IPS-20b (cell line): ENCODE results near the gene HDAC7.

ENCODE experiments used
- H3K27ac ChIP-seq: one replicate; pipeline ENCODE4 v1.5.1; 2013; ENCODE audit warnings: low read length
- H3K27me3 ChIP-seq: 2 replicates; pipeline ENCODE4 v1.6.1; 2013; ENCODE audit warnings: mild to moderate bottlenecking, low read length, inconsistent platforms; ENCODE audit not compliant: insufficient read depth
- H3K36me3 ChIP-seq: 2 replicates; pipeline ENCODE4 v1.6.1; 2013; ENCODE audit warnings: low read depth, mild to moderate bottlenecking, inconsistent platforms, low read length, moderate library complexity; ENCODE audit not compliant: insufficient read depth
- H3K4me1 ChIP-seq: 2 replicates; pipeline ENCODE4 v1.6.1; 2013; ENCODE audit warnings: mild to moderate bottlenecking, control low read depth, inconsistent platforms, low read length, moderate library complexity; ENCODE audit not compliant: insufficient read depth
- H3K4me3 ChIP-seq: 2 replicates; pipeline ENCODE4 v1.5.1; 2013; ENCODE audit warnings: mild to moderate bottlenecking, low read length, inconsistent platforms
- H3K9ac ChIP-seq: 2 replicates; pipeline ENCODE4 v1.6.1; 2013; ENCODE audit warnings: low read depth, mild to moderate bottlenecking, inconsistent platforms, low read length, moderate library complexity
- H3K9me3 ChIP-seq: 2 replicates; pipeline ENCODE4 v1.6.1; 2013; ENCODE audit warnings: mild to moderate bottlenecking, low read depth, low read length, inconsistent platforms; ENCODE audit not compliant: insufficient read depth

HDAC7 gene

GRCh38 chr12:47858511-47859266, 39.0 kb upstream of the HDAC7 start:
- no peak overlapping the region for H3K4me3 ChIP-seq
- no peak overlapping the region for H3K27ac ChIP-seq

GRCh38 chr12:47856721-47857575, 37.2 kb upstream of the HDAC7 start:
- H3K36me3 ChIP-seq, result no peaks in the 10 kb centered on the region
- H3K4me3 ChIP-seq, result no peak overlapping the region
- no peak overlapping the region for H3K9ac ChIP-seq
- H3K9me3 ChIP-seq, result no peaks in the 10 kb centered on the region
- H3K27ac ChIP-seq, result no peak overlapping the region
- H3K4me1 ChIP-seq, result no peaks in the 10 kb centered on the region
- H3K27me3 ChIP-seq, result no peaks in the 10 kb centered on the region

More at GRCh38 chr12:47858511-47859266, 39.0 kb upstream of the HDAC7 start:
- no peaks in the 10 kb centered on the region for H3K4me1 ChIP-seq
- no peak overlapping the region for H3K9ac ChIP-seq
- no peaks in the 10 kb centered on the region for H3K36me3 ChIP-seq
- H3K9me3 ChIP-seq, result no peaks in the 10 kb centered on the region
- no peaks in the 10 kb centered on the region for H3K27me3 ChIP-seq

GRCh38 chr12:47856094-47856493, 36.4 kb upstream of the HDAC7 start:
- Histone ChIP-seq H3K4me1 (peaks cover 2% of the 10 kb centered on the region), H3K4me3 (no peak overlapping the region), H3K9ac (no peak overlapping the region), H3K36me3 (no peaks in the 10 kb centered on the region), H3K27me3 (no peaks in the 10 kb centered on the region), H3K9me3 (no peaks in the 10 kb centered on the region), H3K27ac (no peak overlapping the region)

GRCh38 chr12:47855502-47855901, 35.8 kb upstream of the HDAC7 start:
- Histone ChIP-seq H3K9me3 (no peaks in the 10 kb centered on the region), H3K27ac (no peak overlapping the region), H3K27me3 (no peaks in the 10 kb centered on the region), H3K36me3 (no peaks in the 10 kb centered on the region), H3K4me3 (no peak overlapping the region), H3K9ac (no peak overlapping the region), H3K4me1 (peaks cover 7% of the 10 kb centered on the region)

- no peak overlapping the region for H3K27ac ChIP-seq
- no peak overlapping the region for H3K9ac ChIP-seq
- peaks cover 11% of the 10 kb centered on the region for H3K4me1 ChIP-seq
- H3K4me3 ChIP-seq, result no peak overlapping the region
- no peaks in the 10 kb centered on the region for H3K36me3 ChIP-seq
- no peaks in the 10 kb centered on the region for H3K9me3 ChIP-seq
- H3K27me3 ChIP-seq, result no peaks in the 10 kb centered on the region
These were observed 34.8 kb upstream of the HDAC7 start for GRCh38 chr12:47854531-47854930.

- Histone ChIP-seq H3K4me1 (peaks cover 11% of the 10 kb centered on the region), H3K27me3 (no peaks in the 10 kb centered on the region), H3K27ac (no peak overlapping the region), H3K36me3 (no peaks in the 10 kb centered on the region), H3K4me3 (no peak overlapping the region), H3K9me3 (no peaks in the 10 kb centered on the region), H3K9ac (no peak overlapping the region)
These were observed 32.4 kb upstream of the HDAC7 start for GRCh38 chr12:47852096-47852571.

- no peaks in the 10 kb centered on the region for H3K27me3 ChIP-seq
These were observed 31.7 kb upstream of the HDAC7 start for GRCh38 chr12:47851303-47851952.

GRCh38 chr12:47850153-47851084, 30.7 kb upstream of the HDAC7 start:
- H3K9ac ChIP-seq, result no peak overlapping the region
- peaks cover 11% of the 10 kb centered on the region for H3K4me1 ChIP-seq
- no peak overlapping the region for H3K27ac ChIP-seq
- H3K9me3 ChIP-seq, result no peaks in the 10 kb centered on the region
- H3K27me3 ChIP-seq, result no peaks in the 10 kb centered on the region
- no peaks in the 10 kb centered on the region for H3K36me3 ChIP-seq
- H3K4me3 ChIP-seq, result no peak overlapping the region

More at GRCh38 chr12:47851303-47851952, 31.7 kb upstream of the HDAC7 start:
- H3K9ac ChIP-seq, result no peak overlapping the region
- no peak overlapping the region for H3K4me3 ChIP-seq
- no peak overlapping the region for H3K27ac ChIP-seq
- H3K36me3 ChIP-seq, result no peaks in the 10 kb centered on the region
- H3K4me1 ChIP-seq, result peaks cover 11% of the 10 kb centered on the region
- H3K9me3 ChIP-seq, result no peaks in the 10 kb centered on the region

GRCh38 chr12:47849261-47849660, 29.6 kb upstream of the HDAC7 start:
- Histone ChIP-seq H3K36me3 (no peaks in the 10 kb centered on the region), H3K27ac (no peak overlapping the region)

GRCh38 chr12:47848853-47849252, 29.1 kb upstream of the HDAC7 start:
- Histone ChIP-seq H3K4me3 (no peak overlapping the region), H3K27ac (no peak overlapping the region), H3K27me3 (no peaks in the 10 kb centered on the region), H3K9me3 (no peaks in the 10 kb centered on the region), H3K4me1 (peaks cover 12% of the 10 kb centered on the region), H3K9ac (no peak overlapping the region), H3K36me3 (no peaks in the 10 kb centered on the region)

More at GRCh38 chr12:47849261-47849660, 29.6 kb upstream of the HDAC7 start:
- peaks cover 11% of the 10 kb centered on the region for H3K4me1 ChIP-seq
- no peaks in the 10 kb centered on the region for H3K9me3 ChIP-seq
- no peak overlapping the region for H3K9ac ChIP-seq
- no peak overlapping the region for H3K4me3 ChIP-seq
- H3K27me3 ChIP-seq, result no peaks in the 10 kb centered on the region
